ENCODE measurements around the gene SORT1.

The SORT1 gene

DNA sequence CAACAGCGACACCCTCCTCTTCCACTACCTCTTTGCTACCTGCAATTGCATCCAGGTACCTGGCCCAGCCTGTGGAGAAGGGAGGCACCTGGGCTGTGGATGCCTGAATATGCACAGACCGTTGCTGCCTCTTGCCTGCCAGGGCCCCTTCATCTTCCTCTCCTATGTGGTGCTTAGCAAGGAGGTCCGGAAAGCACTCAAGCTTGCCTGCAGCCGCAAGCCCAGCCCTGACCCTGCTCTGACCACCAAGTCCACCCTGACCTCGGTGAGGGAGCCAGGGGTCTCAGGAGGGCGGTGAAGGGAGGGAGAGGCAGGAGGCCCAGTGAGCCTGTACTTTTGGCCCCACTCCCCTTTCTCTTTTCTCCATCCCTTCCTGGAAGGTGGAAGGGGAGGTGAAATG, 126.3 kb downstream of the SORT1 start:
- no peak for FAIRE-seq

DNA sequence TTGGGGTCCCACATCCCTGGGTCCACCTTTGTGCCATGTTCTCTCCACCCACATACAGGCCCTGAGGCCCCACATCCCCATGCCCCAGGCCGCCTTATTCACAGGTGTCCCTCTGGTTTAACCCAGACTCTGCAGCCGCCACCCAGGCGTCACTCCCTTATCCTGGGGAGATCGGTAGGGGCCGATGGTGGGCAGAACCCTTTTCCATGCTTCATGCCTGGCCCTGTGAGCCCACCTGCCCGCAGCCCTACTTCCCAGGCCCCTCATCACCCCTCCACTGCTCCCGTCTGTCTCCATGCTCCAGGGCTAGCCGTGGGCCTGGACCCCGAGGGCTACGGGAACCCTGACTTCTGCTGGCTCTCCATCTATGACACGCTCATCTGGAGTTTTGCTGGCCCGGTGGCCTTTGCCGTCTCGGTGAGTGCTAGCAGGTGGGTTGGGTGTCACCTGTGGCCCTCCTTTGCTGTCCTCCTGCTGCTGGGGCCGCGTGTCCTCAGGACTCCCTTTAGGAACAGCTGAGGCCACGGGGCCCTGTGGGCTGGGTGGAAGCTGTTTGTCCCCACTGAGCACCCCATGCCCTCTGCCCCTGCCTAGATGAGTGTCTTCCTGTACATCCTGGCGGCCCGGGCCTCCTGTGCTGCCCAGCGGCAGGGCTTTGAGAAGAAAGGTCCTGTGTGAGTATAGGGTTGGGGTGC, 126.9 kb downstream of the SORT1 start:
- FAIRE-seq = no peak

DNA sequence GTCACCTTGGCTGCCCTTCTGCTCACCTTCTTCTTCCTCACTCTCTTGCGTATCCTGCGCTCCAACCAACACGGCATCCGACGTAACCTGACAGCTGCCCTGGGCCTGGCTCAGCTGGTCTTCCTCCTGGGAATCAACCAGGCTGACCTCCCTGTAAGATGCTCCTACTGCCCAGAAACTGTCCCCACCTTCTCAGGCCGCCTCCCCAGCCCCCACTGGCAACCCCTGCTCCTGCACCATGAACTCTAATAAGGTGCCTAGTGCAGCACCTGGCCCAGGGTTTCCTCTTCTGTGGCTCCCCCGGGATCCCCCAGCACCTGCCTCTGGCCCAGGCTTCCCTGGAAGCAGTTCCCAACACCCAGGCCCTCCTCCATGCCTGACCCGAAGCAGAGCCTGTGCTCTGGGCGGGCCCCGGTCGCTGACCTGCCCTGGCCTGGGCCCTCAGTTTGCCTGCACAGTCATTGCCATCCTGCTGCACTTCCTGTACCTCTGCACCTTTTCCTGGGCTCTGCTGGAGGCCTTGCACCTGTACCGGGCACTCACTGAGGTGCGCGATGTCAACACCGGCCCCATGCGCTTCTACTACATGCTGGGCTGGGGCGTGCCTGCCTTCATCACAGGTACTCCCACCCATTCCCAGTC, 127.6 kb downstream of the SORT1 start:
- no peak for FAIRE-seq

DNA sequence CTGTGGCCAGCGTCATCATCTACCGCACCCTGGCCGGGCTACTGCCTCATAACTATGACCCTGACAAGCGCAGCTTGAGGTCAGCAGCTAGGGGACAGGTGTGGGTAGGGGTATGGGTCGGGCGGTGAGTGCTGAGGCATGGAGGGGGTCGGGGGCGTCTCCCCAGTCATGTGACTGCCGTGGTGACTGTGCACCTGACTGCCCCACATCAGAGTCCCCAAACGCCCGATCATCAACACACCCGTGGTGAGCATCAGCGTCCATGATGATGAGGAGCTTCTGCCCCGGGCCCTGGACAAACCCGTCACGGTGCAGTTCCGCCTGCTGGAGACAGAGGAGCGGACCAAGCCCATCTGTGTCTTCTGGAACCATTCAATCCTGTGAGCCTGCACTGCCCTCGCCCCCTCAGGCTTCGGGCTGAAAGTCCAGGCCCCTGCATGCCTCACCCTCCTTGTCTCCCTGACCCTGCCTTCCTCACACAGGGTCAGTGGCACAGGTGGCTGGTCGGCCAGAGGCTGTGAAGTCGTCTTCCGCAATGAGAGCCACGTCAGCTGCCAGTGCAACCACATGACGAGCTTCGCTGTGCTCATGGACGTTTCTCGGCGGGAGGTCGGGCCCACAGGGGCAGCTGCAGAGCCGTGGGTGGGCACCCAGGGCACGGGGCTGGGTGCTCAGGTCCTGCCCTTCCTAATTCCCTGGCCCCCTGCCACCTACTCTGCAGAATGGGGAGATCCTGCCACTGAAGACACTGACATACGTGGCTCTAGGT, 128.3 kb downstream of the SORT1 start:
- FAIRE-seq = no peak

DNA sequence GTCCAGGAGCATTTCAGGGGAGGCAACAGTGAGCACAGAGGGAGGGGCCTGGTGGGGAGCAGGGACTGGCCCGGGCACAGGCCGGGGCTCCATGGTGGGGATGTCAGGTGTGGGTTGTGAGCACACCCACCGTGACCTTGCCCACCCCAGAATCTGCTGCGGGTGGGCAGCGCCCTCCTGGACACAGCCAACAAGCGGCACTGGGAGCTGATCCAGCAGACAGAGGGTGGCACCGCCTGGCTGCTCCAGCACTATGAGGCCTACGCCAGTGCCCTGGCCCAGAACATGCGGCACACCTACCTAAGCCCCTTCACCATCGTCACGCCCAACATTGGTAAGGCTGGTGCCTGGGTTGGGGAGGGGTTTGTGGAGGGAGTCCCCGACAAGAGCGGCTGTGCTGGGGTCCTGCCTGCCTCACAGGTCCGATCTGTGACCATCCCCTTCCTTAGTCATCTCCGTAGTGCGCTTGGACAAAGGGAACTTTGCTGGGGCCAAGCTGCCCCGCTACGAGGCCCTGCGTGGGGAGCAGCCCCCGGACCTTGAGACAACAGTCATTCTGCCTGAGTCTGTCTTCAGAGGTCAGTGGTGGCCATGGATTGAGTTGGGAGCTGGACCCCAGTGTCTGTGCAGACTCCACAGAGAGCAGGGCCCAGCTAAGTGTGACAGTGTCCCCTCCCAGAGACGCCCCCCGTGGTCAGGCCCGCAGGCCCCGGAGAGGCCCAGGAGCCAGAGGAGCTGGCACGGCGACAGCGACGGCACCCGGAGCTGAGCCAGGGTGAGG, 129.1 kb downstream of the SORT1 start:
- no peak for FAIRE-seq

DNA sequence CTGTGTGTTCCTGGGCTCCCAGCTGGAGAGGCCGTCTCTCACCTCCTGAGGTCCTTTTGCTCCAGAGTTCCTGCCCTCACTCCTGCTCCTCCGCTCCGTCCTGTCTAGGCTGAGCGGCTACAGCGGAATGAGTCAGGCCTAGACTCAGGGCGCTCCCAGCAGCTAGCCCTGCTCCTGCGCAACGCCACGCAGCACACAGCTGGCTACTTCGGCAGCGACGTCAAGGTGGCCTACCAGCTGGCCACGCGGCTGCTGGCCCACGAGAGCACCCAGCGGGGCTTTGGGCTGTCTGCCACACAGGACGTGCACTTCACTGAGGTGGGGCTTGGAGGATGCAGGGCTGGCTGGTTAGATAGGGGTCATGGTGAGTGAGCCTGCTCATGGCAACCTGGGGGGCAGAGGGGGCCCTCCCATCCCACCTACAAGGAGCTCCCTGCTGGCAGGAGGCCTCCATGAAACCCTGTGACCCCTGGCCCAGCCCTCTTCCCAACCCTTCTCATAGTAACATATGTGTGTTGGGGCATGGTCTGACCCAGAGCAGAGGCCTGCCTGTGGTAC, 129.9 kb downstream of the SORT1 start:
- FAIRE-seq = no peak

DNA sequence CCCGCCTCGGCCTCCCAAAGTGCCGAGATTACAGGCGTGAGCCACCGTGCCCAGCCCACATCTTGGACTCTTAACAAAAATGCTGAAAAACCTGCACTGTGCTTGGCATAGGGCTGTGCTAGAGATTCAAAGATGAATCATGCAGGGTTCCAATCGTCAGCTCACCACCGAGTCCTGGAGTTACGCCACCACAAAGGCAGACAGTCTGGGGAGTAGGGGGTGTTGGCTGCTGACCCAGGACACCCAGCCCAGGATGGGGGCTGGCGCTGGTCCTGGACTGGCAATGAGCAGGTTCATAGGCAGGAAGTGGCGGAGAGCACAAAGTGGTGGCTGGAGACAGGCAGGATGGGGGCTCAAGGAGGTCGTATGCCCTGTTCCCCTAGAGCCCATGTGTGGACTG, 130.8 kb downstream of the SORT1 start:
- no peak for FAIRE-seq

DNA sequence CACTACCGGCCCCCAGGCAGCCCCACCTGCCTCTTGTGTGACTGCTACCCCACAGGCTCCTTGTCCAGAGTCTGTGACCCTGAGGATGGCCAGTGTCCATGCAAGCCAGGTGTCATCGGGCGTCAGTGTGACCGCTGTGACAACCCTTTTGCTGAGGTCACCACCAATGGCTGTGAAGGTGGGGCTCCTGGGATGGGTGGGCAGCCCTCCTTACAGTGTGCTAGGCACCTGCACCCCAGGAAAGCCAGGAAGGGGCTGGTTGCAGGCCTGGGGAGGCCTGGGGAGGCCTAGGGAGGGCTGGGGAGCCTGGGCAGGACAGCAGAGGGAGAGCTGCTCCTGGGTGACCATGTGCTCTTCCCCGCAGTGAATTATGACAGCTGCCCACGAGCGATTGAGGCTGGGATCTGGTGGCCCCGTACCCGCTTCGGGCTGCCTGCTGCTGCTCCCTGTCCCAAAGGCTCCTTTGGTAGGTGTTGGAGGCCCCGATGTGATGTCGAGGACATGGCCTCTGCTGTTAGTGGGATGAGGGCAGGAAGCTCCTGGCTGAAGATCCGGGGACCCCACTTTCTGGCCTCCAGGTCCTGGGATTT, 131.9 kb downstream of the SORT1 start:
- no peak for FAIRE-seq

DNA sequence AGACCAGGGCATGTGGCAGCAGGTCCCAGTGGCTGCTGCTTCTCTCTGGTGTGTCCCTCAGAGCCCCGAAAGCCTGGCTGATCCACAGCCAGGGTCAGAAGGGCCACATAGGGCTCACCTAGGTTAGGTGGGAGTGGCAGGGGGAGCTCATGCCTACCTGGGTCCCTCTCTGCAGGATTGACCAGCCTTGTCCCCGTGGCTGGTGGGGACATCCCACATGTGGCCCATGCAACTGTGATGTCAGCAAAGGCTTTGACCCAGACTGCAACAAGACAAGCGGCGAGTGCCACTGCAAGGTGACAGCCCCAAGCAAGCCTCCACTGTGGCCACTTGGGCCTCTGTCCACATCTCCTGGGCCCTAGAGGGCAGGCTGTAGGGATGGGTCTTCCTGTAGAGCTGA, 132.7 kb downstream of the SORT1 start:
- no peak for FAIRE-seq

DNA sequence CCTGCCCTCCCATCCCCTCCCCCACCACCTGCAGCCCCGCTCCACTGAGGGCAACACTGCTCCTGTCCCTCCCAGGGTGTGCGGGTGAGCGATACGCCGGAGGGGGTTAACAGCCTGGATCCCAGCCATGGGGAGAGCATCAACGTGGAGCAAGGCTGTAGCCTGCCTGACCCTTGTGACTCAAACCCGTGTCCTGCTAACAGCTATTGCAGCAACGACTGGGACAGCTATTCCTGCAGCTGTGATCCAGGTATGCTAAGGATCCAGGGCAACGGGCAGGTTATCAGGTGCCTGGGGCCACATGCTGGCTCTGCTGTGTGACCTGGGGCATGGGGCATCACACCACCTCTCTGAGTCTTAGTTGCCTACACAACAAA, 133.4 kb downstream of the SORT1 start:
- FAIRE-seq = no peak

DNA sequence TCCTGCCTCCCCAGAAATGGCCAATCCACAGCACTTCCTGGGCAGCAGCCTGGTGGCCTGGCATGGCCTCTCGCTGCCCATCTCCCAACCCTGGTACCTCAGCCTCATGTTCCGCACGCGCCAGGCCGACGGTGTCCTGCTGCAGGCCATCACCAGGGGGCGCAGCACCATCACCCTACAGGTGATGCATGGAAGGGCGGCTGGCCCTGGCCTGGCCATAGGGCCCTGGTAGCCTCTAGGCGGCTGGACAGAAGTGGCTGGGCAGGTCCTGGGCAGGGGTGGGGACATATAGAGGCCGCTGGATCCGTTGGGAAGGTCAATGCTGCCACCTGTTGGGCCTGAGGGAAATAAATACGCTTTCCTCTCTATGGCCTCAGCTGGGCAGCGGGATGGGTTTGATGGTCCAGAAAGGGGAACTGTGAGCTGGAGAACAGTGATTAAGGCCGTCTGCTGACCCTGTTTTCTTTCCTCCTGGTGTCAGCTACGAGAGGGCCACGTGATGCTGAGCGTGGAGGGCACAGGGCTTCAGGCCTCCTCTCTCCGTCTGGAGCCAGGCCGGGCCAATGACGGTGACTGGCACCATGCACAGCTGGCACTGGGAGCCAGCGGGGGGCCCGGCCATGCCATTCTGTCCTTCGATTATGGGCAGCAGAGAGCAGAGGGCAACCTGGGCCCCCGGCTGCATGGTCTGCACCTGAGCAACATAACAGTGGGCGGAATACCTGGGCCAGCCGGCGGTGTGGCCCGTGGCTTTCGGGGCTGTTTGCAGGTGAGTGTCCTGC, 133.9 kb downstream of the SORT1 start:
- no peak for FAIRE-seq

DNA sequence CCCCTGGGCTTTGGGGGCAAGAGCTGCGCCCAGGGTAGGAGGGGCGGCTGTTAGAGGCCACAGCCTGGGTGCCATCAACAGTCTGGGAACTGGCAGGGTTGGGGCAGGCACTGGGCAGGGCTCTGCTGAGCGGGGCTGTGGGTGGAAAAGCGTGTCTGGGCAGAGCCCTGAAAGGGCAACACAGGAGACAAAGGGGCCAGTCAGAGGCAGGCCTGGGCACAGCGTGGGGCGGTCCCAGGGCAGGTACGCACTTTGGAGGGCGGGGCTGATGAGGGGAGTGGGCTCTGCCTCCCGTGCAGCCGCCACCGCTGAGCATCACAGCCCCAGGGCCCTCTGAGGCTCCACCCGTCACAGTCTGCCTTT, 134.5 kb downstream of the SORT1 start:
- FAIRE-seq = no peak

DNA sequence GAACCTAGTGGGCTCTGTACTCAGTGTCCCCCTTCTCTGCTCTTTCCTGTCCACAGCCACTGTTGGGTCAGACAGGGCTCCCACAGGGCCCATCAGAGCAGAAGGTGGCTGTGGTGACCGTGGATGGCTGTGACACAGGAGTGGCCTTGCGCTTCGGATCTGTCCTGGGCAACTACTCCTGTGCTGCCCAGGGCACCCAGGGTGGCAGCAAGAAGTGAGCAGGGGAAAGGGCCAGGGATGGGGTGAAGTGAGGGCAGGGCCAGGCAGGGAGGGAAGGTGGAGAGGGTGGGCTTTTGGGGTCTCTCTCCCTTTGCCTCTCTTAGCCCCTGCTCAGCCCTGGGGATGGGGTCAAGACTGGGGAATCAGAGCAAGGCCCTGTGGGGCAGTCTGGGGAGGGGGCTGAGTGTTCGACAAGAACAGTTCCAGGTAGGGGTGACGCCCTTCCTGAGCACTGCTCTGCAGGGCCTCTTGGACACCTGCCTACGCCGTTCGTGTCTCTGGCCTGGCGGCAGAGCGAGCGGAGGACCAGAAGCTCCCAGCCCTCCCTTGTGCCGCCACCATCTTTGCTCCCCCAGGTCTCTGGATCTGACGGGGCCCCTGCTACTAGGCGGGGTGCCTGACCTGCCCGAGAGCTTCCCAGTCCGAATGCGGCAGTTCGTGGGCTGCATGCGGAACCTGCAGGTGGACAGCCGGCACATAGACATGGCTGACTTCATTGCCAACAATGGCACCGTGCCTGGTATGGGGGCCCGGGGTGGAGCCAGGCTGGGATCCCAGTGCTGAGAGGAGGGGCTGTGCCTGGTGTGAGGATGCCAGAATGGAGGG, 135.3 kb downstream of the SORT1 start:
- FAIRE-seq = no peak

DNA sequence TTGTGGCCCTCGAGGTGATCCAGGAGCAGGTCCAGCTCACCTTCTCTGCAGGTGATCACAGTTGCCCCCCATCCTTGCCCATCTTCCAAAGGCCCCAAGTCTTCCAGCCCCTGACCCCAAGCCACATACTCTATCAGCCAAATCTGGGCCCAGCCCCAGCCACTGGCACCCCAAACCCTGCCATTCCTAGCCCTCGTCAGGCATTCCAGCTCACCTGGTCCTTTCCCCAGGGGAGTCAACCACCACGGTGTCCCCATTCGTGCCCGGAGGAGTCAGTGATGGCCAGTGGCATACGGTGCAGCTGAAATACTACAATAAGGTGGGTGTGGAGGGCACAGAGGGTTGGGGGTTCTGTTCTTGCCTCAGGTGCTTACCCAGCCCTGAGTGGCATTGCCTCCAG, 136.1 kb downstream of the SORT1 start:
- FAIRE-seq = no peak

DNA sequence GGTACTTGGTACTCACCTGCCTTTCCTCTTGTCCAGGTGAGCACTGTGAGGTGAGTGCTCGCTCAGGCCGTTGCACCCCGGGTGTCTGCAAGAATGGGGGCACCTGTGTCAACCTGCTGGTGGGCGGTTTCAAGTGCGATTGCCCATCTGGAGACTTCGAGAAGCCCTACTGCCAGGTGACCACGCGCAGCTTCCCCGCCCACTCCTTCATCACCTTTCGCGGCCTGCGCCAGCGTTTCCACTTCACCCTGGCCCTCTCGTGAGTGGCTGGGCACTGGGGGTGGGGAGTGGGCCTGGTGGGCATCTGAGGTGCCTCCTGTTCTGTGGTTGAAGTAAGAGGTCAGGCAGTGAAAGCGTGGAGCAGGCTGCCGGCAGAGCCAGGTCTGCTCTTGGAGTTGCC, 136.7 kb downstream of the SORT1 start:
- no peak for FAIRE-seq

DNA sequence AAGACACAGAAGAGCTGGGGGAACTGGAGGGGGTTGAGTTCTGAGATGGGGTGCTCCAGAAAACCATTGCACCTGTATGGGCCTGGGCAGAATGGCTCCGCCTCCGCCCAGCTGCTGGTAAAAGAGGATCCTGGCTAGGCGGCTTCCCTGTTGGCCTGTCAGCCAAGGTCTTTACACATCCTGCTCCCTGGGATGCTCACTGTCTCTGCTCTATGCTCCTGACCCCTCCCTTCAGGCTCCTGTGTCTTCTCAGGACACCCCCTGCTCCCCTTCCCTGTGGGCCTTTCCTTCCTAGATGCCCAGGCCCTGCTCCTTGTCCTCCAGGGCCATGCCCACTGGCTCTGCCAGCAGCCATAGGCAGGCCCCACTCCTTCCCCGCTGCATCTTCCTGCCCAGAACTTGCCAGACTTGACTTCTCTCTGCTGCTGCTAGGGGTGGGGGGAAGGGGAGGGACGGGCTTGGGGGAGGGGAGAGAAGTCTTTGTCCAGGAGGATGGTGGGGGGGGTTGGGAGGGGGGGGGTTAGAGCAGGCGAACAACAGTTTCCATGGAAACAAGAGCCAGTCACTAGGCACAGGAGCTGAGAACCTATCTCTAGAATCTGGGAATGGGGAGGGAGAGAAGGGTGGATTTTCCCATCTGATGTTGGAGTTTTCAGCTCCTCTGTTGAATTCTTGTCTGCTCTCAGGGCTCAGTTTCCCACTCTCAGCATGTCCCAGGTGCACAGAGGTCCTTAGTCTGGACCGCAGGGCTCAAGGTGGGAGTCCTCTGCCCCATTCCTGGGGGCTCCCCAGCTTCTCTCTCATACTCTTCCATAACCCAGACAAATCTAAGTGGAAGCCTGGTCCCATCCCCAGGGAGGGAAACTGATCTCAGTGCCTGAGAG, 137.8 kb downstream of the SORT1 start:
- no peak for FAIRE-seq

Measured in G401.6 (cell line).